CD4-positive, alpha-beta memory T cell (primary cell): ENCODE results near the gene MUS81. TPM values are rescaled to one million over a fixed set of nuclear protein-coding genes. Genes with fewer than 3 reads are reported as not detected.

Source experiments
- CTCF ChIA-PET: fragments of 350-600 bp; sonication (Branson Sonifier 250); formaldehyde crosslinking; loops from one replicate; lab custom pipeline; 2021; ENCODE audit warnings: inconsistent platforms; ENCODE audit not compliant: partially characterized antibody; lab: Charles Lee
- POLR2A ChIA-PET: fragments of 350-600 bp; sonication (Branson Sonifier 250); formaldehyde crosslinking; loops from one replicate; lab custom pipeline; 2021; ENCODE audit not compliant: partially characterized antibody; lab: Charles Lee
- DNase-seq, 5 donors: peaks; one replicate each; pipeline versions ENCODE4 v3.0.0 to v3.0.0-alpha.2; 2020 to 2022; ENCODE audit warnings: mixed read lengths in 1 of 5
- H3K27ac ChIP-seq: one replicate; pipeline ENCODE4 v1.7.0; 2013; ENCODE audit warnings: low read depth, low read length
- H3K27me3 ChIP-seq: 2 replicates; pipeline ENCODE4 v1.7.0; 2013; ENCODE audit warnings: mild to moderate bottlenecking, low read length, moderate library complexity; ENCODE audit not compliant: insufficient read depth
- H3K36me3 ChIP-seq: 2 replicates; pipeline ENCODE4 v1.7.0; 2013; ENCODE audit warnings: mild to moderate bottlenecking, low read length, moderate library complexity; ENCODE audit not compliant: insufficient read depth
- H3K4me1 ChIP-seq: 2 replicates; pipeline ENCODE4 v1.7.0; 2013; ENCODE audit warnings: mild to moderate bottlenecking, low read length, moderate library complexity; ENCODE audit not compliant: insufficient read depth
- H3K4me3 ChIP-seq, 2 donors: one replicate each; pipeline ENCODE4 v1.7.0; 2013; ENCODE audit warnings: low read length in 2 of 2, mild to moderate bottlenecking in 1 of 2
- H3K9me3 ChIP-seq, 2 donors: one replicate each; pipeline ENCODE4 v1.7.0; 2013; ENCODE audit warnings: low read length in 2 of 2, control low read depth in 1 of 2; ENCODE audit not compliant: control insufficient read depth in 1 of 2
- H3K27ac Mint-ChIP-seq, 7 donors: one replicate each; pipeline ENCODE4 v1.8.0; 2020 to 2021; ENCODE audit warnings: mixed read lengths in 7 of 7, mild to moderate bottlenecking in 6 of 7, inconsistent platforms in 3 of 7, moderate library complexity in 3 of 7
- H3K27me3 Mint-ChIP-seq, 2 donors: one replicate each; pipeline ENCODE4 v1.8.0; 2020 to 2021; ENCODE audit warnings: mixed read lengths in 2 of 2
- H3K36me3 Mint-ChIP-seq, 2 donors: one replicate each; pipeline ENCODE4 v1.8.0; 2020 to 2021; ENCODE audit warnings: mixed read lengths in 2 of 2, inconsistent platforms in 1 of 2, mild to moderate bottlenecking in 1 of 2
- H3K4me1 Mint-ChIP-seq, 4 donors: one replicate each; pipeline ENCODE4 v1.8.0; 2020 to 2021; ENCODE audit warnings: mixed read lengths in 4 of 4, mild to moderate bottlenecking in 1 of 4
- H3K4me3 Mint-ChIP-seq, 8 donors: one replicate each; pipeline ENCODE4 v1.8.0; 2020 to 2021; ENCODE audit warnings: mixed read lengths in 8 of 8, mild to moderate bottlenecking in 7 of 8, moderate library complexity in 6 of 8, inconsistent platforms in 3 of 8
- H3K9me3 Mint-ChIP-seq, 8 donors: one replicate each; pipeline ENCODE4 v1.8.0; 2020 to 2021; ENCODE audit warnings: mixed read lengths in 8 of 8, mild to moderate bottlenecking in 5 of 8, inconsistent platforms in 3 of 8, moderate library complexity in 1 of 8
- intact Hi-C: fragments of 100-400 bp; cut with micrococcal nuclease; formaldehyde crosslinking; loops from one replicate; pipeline ENCODE4 v1.15.1; 2023
- polyA plus RNA-seq, 2 donors: library from polyadenylated mRNA; unstranded; fragments of 300-500 nt; fragmentation: Illumina TruSeq; gene quantifications; one replicate each; pipeline ENCODE4 v1.2.3, GENCODE V29; 2021
- total RNA-seq, 2 experiments: library from RNA; stranded (reverse); gene quantifications; one replicate each; pipeline ENCODE4 v1.2.3, GENCODE V29; 2021

Gene MUS81
- total and polyA plus RNA-seq, 4 experiments from 2014 or later = 24.0 to 95.5 (median 62.3) TPM

GRCh38 chr11:65859095-65859811, 980 bp upstream of the MUS81 start:
- H3K9me3 Mint-ChIP-seq = peaks cover 0 to 6% (median 0%) of the 10 kb centered on the region in 8 donors
- H3K36me3 ChIP-seq = peaks cover 46% of the 10 kb centered on the region

GRCh38 chr11:65859812-65860277, 388 bp upstream of the MUS81 start:
- Histone ChIP-seq H3K27me3 (no peaks in the 10 kb centered on the region), H3K4me3 (peak overlapping the region; percentile 17 to 81), H3K4me1 (peaks cover 53% of the 10 kb centered on the region), H3K27ac (peak overlapping the region; percentile 85), H3K36me3 (peaks cover 46% of the 10 kb centered on the region), H3K9me3 (no peaks in the 10 kb centered on the region)
- Mint-ChIP-seq H3K27me3 (no peaks in the 10 kb centered on the region), H3K9me3 (peaks cover 0 to 6% (median 0%) of the 10 kb centered on the region in 8 donors), H3K36me3 (peaks cover 30 to 57% of the 10 kb centered on the region in 2 donors), H3K4me3 (peak overlapping the region; percentile 93 to 99 (median 96)), H3K4me1 (peaks cover 28 to 58% (median 43%) of the 10 kb centered on the region in 4 donors), H3K27ac (peak overlapping the region; percentile 92 to 99 (median 97))
- no peak for DNase-seq
- intact Hi-C loops = loop anchor here (1.0 to 10.0 kb wide), 5 partner anchors 13 to 725 kb away; partner anchors contain the start of genes EFEMP2, RELA, SART1 and SYVN1
- ChIA-PET POLR2A (interaction anchor here (0.7 to 8.5 kb wide), 44 partner anchors 9 to 1619 kb away, joined by 3 to 435 read pairs (median 5); partner anchors contain the start of genes AP5B1, BANF1, C11orf68 and CCDC85B), CTCF (interaction anchor here (0.6 to 11.0 kb wide), 30 partner anchors 8 to 758 kb away, joined by 3 to 281 read pairs (median 3); partner anchors contain the start of genes BANF1, C11orf68, CCDC85B and DRAP1)

More at GRCh38 chr11:65859095-65859811, 980 bp upstream of the MUS81 start:
- Mint-ChIP-seq H3K36me3 (peaks cover 36 to 60% of the 10 kb centered on the region in 2 donors), H3K27ac (peak overlapping the region; percentile 92 to 99 (median 97)), H3K4me1 (peaks cover 33 to 64% (median 48%) of the 10 kb centered on the region in 4 donors), H3K4me3 (peak overlapping the region; percentile 93 to 99 (median 96)), H3K27me3 (no peaks in the 10 kb centered on the region)
- peak; percentile 89 to 98 (median 92) for DNase-seq
- Histone ChIP-seq H3K4me3 (peak overlapping the region; percentile 55 to 81), H3K27ac (peak overlapping the region; percentile 85), H3K9me3 (no peaks in the 10 kb centered on the region), H3K27me3 (no peaks in the 10 kb centered on the region), H3K4me1 (peaks cover 59% of the 10 kb centered on the region)
- ChIA-PET POLR2A (interaction anchor here (0.7 to 8.5 kb wide), 40 partner anchors 8 to 1618 kb away, joined by 3 to 435 read pairs (median 5); partner anchors contain the start of genes BANF1, C11orf68, CCDC85B and CTSW), CTCF (interaction anchor here (0.7 to 11.0 kb wide), 26 partner anchors 7 to 759 kb away, joined by 3 to 281 read pairs (median 4); partner anchors contain the start of genes BANF1, C11orf68, CCDC85B and DRAP1)
- intact Hi-C loops = loop anchor here (2.0 to 10.0 kb wide), 3 partner anchors 14 to 724 kb away; partner anchors contain the start of genes EFEMP2, RELA and SYVN1

- Histone ChIP-seq H3K4me1 (peaks cover 40% of the 10 kb centered on the region), H3K27me3 (no peaks in the 10 kb centered on the region), H3K36me3 (peaks cover 46% of the 10 kb centered on the region), H3K4me3 (peak overlapping the region; percentile 17 to 81), H3K9me3 (no peaks in the 10 kb centered on the region), H3K27ac (peak overlapping the region; percentile 85)
- intact Hi-C loops = no loop called here
- H3K27me3 Mint-ChIP-seq = no peaks in the 10 kb centered on the region
- peaks cover 0 to 6% (median 0%) of the 10 kb centered on the region in 8 donors for H3K9me3 Mint-ChIP-seq
- DNase-seq = no peak
- peak overlapping the region; percentile 93 to 99 (median 96) for H3K4me3 Mint-ChIP-seq
- H3K36me3 Mint-ChIP-seq = peaks cover 23 to 57% of the 10 kb centered on the region in 2 donors
- ChIA-PET CTCF (interaction anchor here (0.9 to 11.0 kb wide), 8 partner anchors 8 to 145 kb away, joined by 3 to 281 read pairs (median 14); partner anchors contain the start of genes BANF1, CCDC85B, EFEMP2 and EIF1AD), POLR2A (interaction anchor here (1.1 to 8.5 kb wide), 16 partner anchors 10 to 739 kb away, joined by 3 to 435 read pairs (median 23); partner anchors contain the start of genes AP5B1, BANF1, C11orf68 and CCDC85B)
- H3K27ac Mint-ChIP-seq = peak overlapping the region; percentile 72 to 92 (median 91)
- H3K4me1 Mint-ChIP-seq = peaks cover 20 to 48% (median 34%) of the 10 kb centered on the region in 4 donors
These were observed 902 bp downstream of the MUS81 start for GRCh38 chr11:65861165-65861505.

GRCh38 chr11:65861533-65862183, 1.4 kb downstream of the MUS81 start:
- peaks cover 18 to 54% of the 10 kb centered on the region in 2 donors for H3K36me3 Mint-ChIP-seq

GRCh38 chr11:65862191-65862735, 2.0 kb downstream of the MUS81 start:
- POLR2A ChIA-PET = interaction anchor here (0.7 to 8.5 kb wide), 6 partner anchors 9 to 140 kb away, joined by 3 to 435 read pairs (median 9); partner anchors contain the start of genes BANF1, CCDC85B, CTSW and EIF1AD
- H3K27ac ChIP-seq = peak overlapping the region; percentile 11
- peaks cover 45% of the 10 kb centered on the region for H3K36me3 ChIP-seq

More at GRCh38 chr11:65861533-65862183, 1.4 kb downstream of the MUS81 start:
- no peak for DNase-seq
- peaks cover 0 to 1% (median 0%) of the 10 kb centered on the region in 8 donors for H3K9me3 Mint-ChIP-seq
- H3K27ac Mint-ChIP-seq = peak overlapping the region in 6 of 7 donors; percentile 68 to 92 (median 85)
- H3K27me3 Mint-ChIP-seq = no peaks in the 10 kb centered on the region
- peaks cover 45% of the 10 kb centered on the region for H3K36me3 ChIP-seq
- peaks cover 15 to 42% (median 29%) of the 10 kb centered on the region in 4 donors for H3K4me1 Mint-ChIP-seq
- H3K27me3 ChIP-seq = no peaks in the 10 kb centered on the region
- peak overlapping the region; percentile 93 to 99 (median 96) for H3K4me3 Mint-ChIP-seq
- intact Hi-C loops = no loop called here
- peak overlapping the region in 1 of 2 donors; percentile 81 for H3K4me3 ChIP-seq
- H3K4me1 ChIP-seq = peaks cover 35% of the 10 kb centered on the region
- POLR2A ChIA-PET = interaction anchor here (1.1 to 8.5 kb wide), 13 partner anchors 10 to 363 kb away, joined by 3 to 435 read pairs (median 26); partner anchors contain the start of genes BANF1, CCDC85B, CTSW and EFEMP2
- CTCF ChIA-PET = interaction anchor here (0.9 to 11.0 kb wide), 4 partner anchors 8 to 99 kb away, joined by 3 to 281 read pairs (median 10); partner anchors contain the start of genes CCDC85B, FIBP and SNX32
- H3K27ac ChIP-seq = peak overlapping the region; percentile 85
- H3K9me3 ChIP-seq = no peaks in the 10 kb centered on the region

More at GRCh38 chr11:65862191-65862735, 2.0 kb downstream of the MUS81 start:
- H3K27me3 ChIP-seq = no peaks in the 10 kb centered on the region
- Mint-ChIP-seq H3K4me3 (peak overlapping the region in 5 of 8 donors; percentile 29 to 99 (median 70)), H3K36me3 (peaks cover 17 to 56% of the 10 kb centered on the region in 2 donors), H3K27ac (peak overlapping the region in 4 of 7 donors; percentile 12 to 92 (median 54)), H3K9me3 (no peaks in the 10 kb centered on the region), H3K4me1 (peaks cover 13 to 43% (median 27%) of the 10 kb centered on the region in 4 donors), H3K27me3 (no peaks in the 10 kb centered on the region)
- H3K4me3 ChIP-seq = no peak overlapping the region
- H3K9me3 ChIP-seq = no peaks in the 10 kb centered on the region
- peaks cover 33% of the 10 kb centered on the region for H3K4me1 ChIP-seq
- CTCF ChIA-PET = interaction anchor here (3.4 to 11.0 kb wide), 2 partner anchors 25 to 30 kb away, joined by 18 to 281 read pairs; partner anchors contain the start of genes CCDC85B, FIBP and SNX32
- intact Hi-C loops = no loop called here
- no peak for DNase-seq
